Trophoblast cell (in vitro differentiated cells and primary cell): Measurements from ENCODE around the gene TAS2R10.

ENCODE experiments used
- DNase-seq, 2 donors: peaks; one replicate each; pipeline ENCODE4 v3.0.0-alpha.2; 2016
- H2AFZ ChIP-seq: 2 replicates; pipeline ENCODE4 v1.6.1; 2013; ENCODE audit warnings: low read length, moderate library complexity, mild to moderate bottlenecking; ENCODE audit not compliant: insufficient read depth, poor library complexity
- H2AK5ac ChIP-seq: 2 replicates; pipeline ENCODE4 v1.6.1; 2013; ENCODE audit warnings: mild to moderate bottlenecking, low read length
- H2BK120ac ChIP-seq: 2 replicates; pipeline ENCODE4 v1.6.1; 2013; ENCODE audit warnings: low read length, mild to moderate bottlenecking, moderate library complexity; ENCODE audit not compliant: insufficient read depth, poor library complexity
- H2BK12ac ChIP-seq: 2 replicates; pipeline ENCODE4 v1.6.1; 2013; ENCODE audit warnings: mild to moderate bottlenecking, low read length, moderate library complexity
- H2BK5ac ChIP-seq: 2 replicates; pipeline ENCODE4 v1.6.1; 2013; ENCODE audit warnings: low read length, low read depth, moderate library complexity, mild to moderate bottlenecking; ENCODE audit not compliant: poor library complexity
- H3K14ac ChIP-seq: 2 replicates; pipeline ENCODE4 v1.6.1; 2013; ENCODE audit warnings: mild to moderate bottlenecking, low read length
- H3K18ac ChIP-seq: 2 replicates; pipeline ENCODE4 v1.6.1; 2013; ENCODE audit warnings: mild to moderate bottlenecking, low read length
- H3K23ac ChIP-seq: 2 replicates; pipeline ENCODE4 v1.6.1; 2013; ENCODE audit warnings: low read length
- H3K27ac ChIP-seq: 2 replicates; pipeline ENCODE4 v1.5.1; 2013; ENCODE audit warnings: low read depth, mild to moderate bottlenecking, inconsistent platforms, low read length, moderate library complexity
- H3K27me3 ChIP-seq: 2 replicates; pipeline ENCODE4 v1.6.1; 2013; ENCODE audit warnings: inconsistent platforms, mild to moderate bottlenecking, low read length, moderate library complexity; ENCODE audit not compliant: insufficient read depth
- H3K36me3 ChIP-seq, 2 experiments: 1 replicate in 1 of 2; 2 replicates in 1 of 2; pipeline ENCODE4 v1.6.1; 2013; ENCODE audit warnings: low read length in 2 of 2, mild to moderate bottlenecking in 2 of 2, moderate library complexity in 1 of 2; ENCODE audit not compliant: insufficient read depth in 2 of 2, control insufficient read depth in 1 of 2
- H3K4ac ChIP-seq: 2 replicates; pipeline ENCODE4 v1.6.1; 2013; ENCODE audit warnings: low read depth, mild to moderate bottlenecking, low read length, moderate library complexity
- H3K4me1 ChIP-seq, 2 experiments: 1 replicate in 1 of 2; 2 replicates in 1 of 2; pipeline ENCODE4 v1.6.1; 2013; ENCODE audit warnings: low read length in 2 of 2, mild to moderate bottlenecking in 2 of 2, moderate library complexity in 1 of 2; ENCODE audit not compliant: insufficient read depth in 2 of 2, control insufficient read depth in 1 of 2
- H3K4me2 ChIP-seq: 2 replicates; pipeline ENCODE4 v1.6.1; 2013; ENCODE audit warnings: inconsistent platforms, mild to moderate bottlenecking, low read length, moderate library complexity
- H3K4me3 ChIP-seq: 2 replicates; pipeline ENCODE4 v1.5.1; 2013; ENCODE audit warnings: mild to moderate bottlenecking, low read depth, low read length, inconsistent platforms
- H3K79me1 ChIP-seq: one replicate; pipeline ENCODE4 v1.6.1; 2013; ENCODE audit warnings: low read length
- H3K79me2 ChIP-seq: 2 replicates; pipeline ENCODE4 v1.6.1; 2013; ENCODE audit warnings: low read length, mild to moderate bottlenecking; ENCODE audit not compliant: control insufficient read depth, insufficient read depth, poor library complexity
- H3K9ac ChIP-seq: 2 replicates; pipeline ENCODE4 v1.6.1; 2013; ENCODE audit warnings: mild to moderate bottlenecking, low read length
- H3K9me3 ChIP-seq: 2 replicates; pipeline ENCODE4 v1.6.1; 2013; ENCODE audit warnings: low read depth, mild to moderate bottlenecking, control low read depth, inconsistent platforms, low read length; ENCODE audit not compliant: insufficient read depth
- H4K12ac ChIP-seq: 2 replicates; pipeline ENCODE4 v1.6.1; 2013; ENCODE audit warnings: low read depth, mild to moderate bottlenecking, low read length, moderate library complexity
- H4K8ac ChIP-seq: 2 replicates; pipeline ENCODE4 v1.6.1; 2013; ENCODE audit warnings: low read depth, mild to moderate bottlenecking, low read length, moderate library complexity
- H4K91ac ChIP-seq: one replicate; pipeline ENCODE4 v1.6.1; 2013; ENCODE audit warnings: low read depth, mild to moderate bottlenecking, low read length, moderate library complexity
- WGBS: extraction: QIAGEN DNeasy Blood & Tissue Kit; methylation state at CpG from one replicate; pipeline ENCODE4 v1.1.7; 2013; ENCODE audit warnings: missing lambda C conversion rate; ENCODE audit not compliant: insufficient read length, insufficient coverage; ENCODE audit errors: extremely low coverage; 5-methylcytosine and 5-hydroxymethylcytosine counted together

Gene TAS2R10

DNA sequence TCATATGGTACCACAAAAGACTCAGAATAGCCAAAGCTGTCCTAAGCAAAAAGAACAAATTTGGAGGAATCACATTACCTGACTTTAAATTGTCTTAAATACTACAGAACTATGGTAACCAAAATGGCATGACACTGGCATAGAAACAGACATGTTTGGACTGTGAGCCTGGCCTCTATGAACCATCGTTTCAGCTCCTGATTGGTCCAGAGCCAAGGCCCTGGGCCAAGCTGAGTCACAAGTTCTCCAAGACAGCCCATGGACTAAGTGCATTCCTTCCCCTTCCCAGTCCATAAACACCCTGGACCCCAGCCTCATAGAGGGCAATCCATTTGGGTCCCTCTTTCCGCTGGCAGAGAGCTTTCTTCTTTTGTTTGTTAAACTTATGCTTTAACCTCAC, 35.2 kb upstream of the TAS2R10 start:
- no peak overlapping the region for H3K18ac ChIP-seq
- H3K14ac ChIP-seq: no peak overlapping the region
- H4K8ac ChIP-seq: no peak overlapping the region
- no peaks in the 10 kb centered on the region for H3K79me1 ChIP-seq
- no peak overlapping the region for H4K91ac ChIP-seq
- H2BK12ac ChIP-seq: no peak overlapping the region
- peaks cover 1% of the 10 kb centered on the region for H3K9me3 ChIP-seq
- H3K9ac ChIP-seq: no peak overlapping the region
- WGBS: no CpG with 5 or more reads among the region's 2 CpGs
- H3K23ac ChIP-seq: no peak overlapping the region
- no peak overlapping the region for H3K4me3 ChIP-seq
- H3K4me1 ChIP-seq: no peaks in the 10 kb centered on the region
- DNase-seq: no peak
- no peak overlapping the region for H3K4me2 ChIP-seq
- H3K79me2 ChIP-seq: no peaks in the 10 kb centered on the region
- H3K27me3 ChIP-seq: no peaks in the 10 kb centered on the region
- H2BK120ac ChIP-seq: no peak overlapping the region
- H3K4ac ChIP-seq: no peak overlapping the region
- no peak overlapping the region for H3K27ac ChIP-seq
- peaks cover 0 to under 1% of the 10 kb centered on the region in 2 experiments for H3K36me3 ChIP-seq
- H2AK5ac ChIP-seq: no peak overlapping the region
- no peak overlapping the region for H2BK5ac ChIP-seq
- no peak overlapping the region for H4K12ac ChIP-seq
- no peak overlapping the region for H2AFZ ChIP-seq

DNA sequence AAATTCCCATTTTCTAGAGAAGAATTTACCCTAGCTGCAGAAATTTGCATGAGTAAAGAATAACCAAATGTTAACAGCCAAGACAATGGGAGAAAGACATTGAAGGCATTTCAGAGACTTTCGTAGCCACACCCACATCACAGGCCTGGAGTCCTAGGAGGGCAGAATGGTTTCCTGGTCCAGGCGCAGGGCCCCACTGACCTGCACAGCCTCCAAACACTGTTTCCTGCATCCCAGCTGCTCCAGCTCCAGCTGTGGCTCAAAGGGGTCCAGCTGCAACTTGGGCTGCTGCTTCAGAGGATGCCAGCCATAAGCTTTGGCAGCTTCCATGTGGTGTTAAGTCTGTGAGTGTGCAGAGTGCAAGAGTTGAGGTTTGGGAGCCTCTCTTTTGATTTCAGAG, 29.6 kb upstream of the TAS2R10 start:
- Histone ChIP-seq H2AK5ac (no peak overlapping the region), H4K12ac (no peak overlapping the region), H3K79me1 (no peaks in the 10 kb centered on the region), H2BK120ac (no peak overlapping the region), H3K9ac (no peak overlapping the region), H3K4me3 (no peak overlapping the region), H3K4me2 (no peak overlapping the region), H4K8ac (no peak overlapping the region), H3K27ac (no peak overlapping the region), H4K91ac (no peak overlapping the region), H2BK12ac (no peak overlapping the region), H3K23ac (no peak overlapping the region), H3K18ac (no peak overlapping the region), H3K9me3 (peaks cover 11% of the 10 kb centered on the region), H3K14ac (no peak overlapping the region), H3K27me3 (no peaks in the 10 kb centered on the region), H2BK5ac (no peak overlapping the region), H3K4me1 (no peaks in the 10 kb centered on the region), H3K79me2 (no peaks in the 10 kb centered on the region), H2AFZ (no peak overlapping the region), H3K36me3 (peaks cover 6% of the 10 kb centered on the region in 2 experiments), H3K4ac (no peak overlapping the region)
- WGBS: no CpG with 5 or more reads among the region's 2 CpGs
- DNase-seq: no peak

DNA sequence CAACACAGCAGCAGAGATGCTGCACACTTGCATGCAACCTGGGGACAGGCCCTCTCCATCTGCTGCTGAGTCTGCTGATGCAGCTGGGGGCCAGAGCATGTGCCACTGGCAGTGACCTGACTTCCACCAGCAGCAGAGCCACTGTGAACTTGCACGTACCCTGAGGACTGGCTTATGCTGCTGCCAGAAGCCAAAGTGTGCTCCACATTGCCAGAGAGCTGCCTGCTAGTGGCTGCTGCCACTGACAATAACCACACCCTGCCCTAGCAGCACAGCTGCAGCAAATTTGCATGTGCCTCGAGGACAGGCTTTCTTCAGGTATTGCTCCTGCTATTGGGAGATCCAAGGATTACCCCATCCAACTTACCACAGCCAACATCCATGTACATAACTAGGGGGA, 27.6 kb upstream of the TAS2R10 start:
- Histone ChIP-seq H3K9ac (no peak overlapping the region), H2BK5ac (no peak overlapping the region)

DNA sequence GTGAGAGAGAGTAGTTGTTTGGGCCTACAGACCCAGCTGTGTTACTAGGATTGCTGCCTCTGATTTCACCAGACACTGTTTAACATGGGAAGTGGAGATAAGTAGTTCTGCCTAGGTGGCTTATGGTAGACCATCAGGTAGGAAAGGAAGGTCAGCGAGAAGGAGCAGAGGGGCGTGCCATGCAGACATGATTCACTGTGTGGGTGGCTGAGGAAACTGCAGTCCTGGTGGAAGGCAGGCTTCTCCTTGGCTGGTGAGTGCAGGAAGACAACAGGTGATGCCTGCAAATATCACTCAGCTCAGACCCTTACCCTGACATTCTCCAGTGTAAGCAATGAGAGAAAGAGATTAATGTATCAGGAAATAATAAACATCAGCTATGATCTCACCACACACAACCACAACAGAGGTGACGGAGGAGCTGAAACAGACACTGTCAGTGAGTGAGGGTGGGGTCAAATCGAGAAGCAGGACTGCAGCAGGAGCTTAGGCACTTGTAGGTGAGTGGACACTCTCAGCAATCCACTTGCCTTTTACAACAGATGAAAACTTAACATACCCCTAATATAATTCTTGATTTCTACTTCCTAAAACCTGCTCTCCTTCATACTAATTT, 25.2 kb upstream of the TAS2R10 start:
- no CpG with 5 or more reads among the region's 4 CpGs for WGBS

More for the DNA sequence above, 27.6 kb upstream of the TAS2R10 start:
- WGBS: no CpG with 5 or more reads among the region's 2 CpGs
- no peak overlapping the region for H3K4me2 ChIP-seq
- H3K9me3 ChIP-seq: peaks cover 11% of the 10 kb centered on the region
- no peak overlapping the region for H3K23ac ChIP-seq
- no peak overlapping the region for H3K14ac ChIP-seq
- no peaks in the 10 kb centered on the region for H3K79me2 ChIP-seq
- no peak for DNase-seq
- no peak overlapping the region for H3K27ac ChIP-seq
- no peak overlapping the region for H2BK120ac ChIP-seq
- no peaks in the 10 kb centered on the region for H3K79me1 ChIP-seq
- no peaks in the 10 kb centered on the region for H3K4me1 ChIP-seq
- H3K36me3 ChIP-seq: peaks cover 6% of the 10 kb centered on the region in 2 experiments
- H2BK12ac ChIP-seq: no peak overlapping the region
- H2AK5ac ChIP-seq: no peak overlapping the region
- no peak overlapping the region for H3K4me3 ChIP-seq
- no peak overlapping the region for H3K18ac ChIP-seq
- H4K91ac ChIP-seq: no peak overlapping the region
- H4K8ac ChIP-seq: no peak overlapping the region
- no peak overlapping the region for H4K12ac ChIP-seq
- no peak overlapping the region for H3K4ac ChIP-seq
- H3K27me3 ChIP-seq: no peaks in the 10 kb centered on the region
- no peak overlapping the region for H2AFZ ChIP-seq

More for the DNA sequence above, 25.2 kb upstream of the TAS2R10 start:
- Histone ChIP-seq H3K9me3 (peaks cover 9% of the 10 kb centered on the region), H2AK5ac (no peak overlapping the region), H2BK12ac (no peak overlapping the region), H3K4ac (no peak overlapping the region), H3K36me3 (peaks cover 7 to 9% of the 10 kb centered on the region in 2 experiments), H3K27ac (no peak overlapping the region), H3K18ac (no peak overlapping the region), H3K79me1 (no peaks in the 10 kb centered on the region), H2BK120ac (no peak overlapping the region), H3K23ac (no peak overlapping the region), H2AFZ (no peak overlapping the region), H4K8ac (no peak overlapping the region), H4K91ac (no peak overlapping the region), H2BK5ac (no peak overlapping the region), H4K12ac (no peak overlapping the region), H3K9ac (no peak overlapping the region), H3K4me1 (no peaks in the 10 kb centered on the region), H3K27me3 (no peaks in the 10 kb centered on the region), H3K14ac (no peak overlapping the region), H3K4me2 (no peak overlapping the region), H3K4me3 (no peak overlapping the region), H3K79me2 (no peaks in the 10 kb centered on the region)
- DNase-seq: no peak
